SK-N-SH (cell line): Measurements from ENCODE around the gene APBA2.

ENCODE experiments used
- EP300 ChIP-seq, 2 experiments: IDR thresholded peaks; 2 replicates each; pipeline versions ENCODE4 v1.4.0 to v1.6.1; 2012; ENCODE audit warnings: borderline replicate concordance in 1 of 2, low read depth in 1 of 2, low read length in 1 of 2
- EZH2phosphoT487 ChIP-seq: fragments of 200-600 bp; sonication (generic); IDR thresholded peaks from 2 replicates; pipeline ENCODE4 v1.6.1; 2017; ENCODE audit warnings: low read depth, mixed run types, mild to moderate bottlenecking, antibody characterized with exemption, moderate library complexity, borderline replicate concordance
- FOXJ3 ChIP-seq: sonication (generic); formaldehyde crosslinking; IDR thresholded peaks from 2 replicates; pipeline ENCODE4 v1.5.1; 2020; ENCODE audit warnings: mild to moderate bottlenecking, missing genetic modification reagents
- GABPA ChIP-seq: IDR thresholded peaks from 2 replicates; pipeline ENCODE4 v1.4.0; 2012; ENCODE audit warnings: low read depth, mild to moderate bottlenecking
- MXI1 ChIP-seq: IDR thresholded peaks from 2 replicates; pipeline ENCODE4 v1.6.1; 2012; ENCODE audit warnings: mild to moderate bottlenecking, low read depth, low read length, improper control_type of control experiment
- RAD21 ChIP-seq: IDR thresholded peaks from 2 replicates; pipeline ENCODE4 v1.6.1; 2012; ENCODE audit warnings: mild to moderate bottlenecking, low read length
- RCOR1 ChIP-seq: fragments of 150-350 bp; IDR thresholded peaks from 2 replicates; pipeline ENCODE4 v1.6.1; 2017; ENCODE audit warnings: antibody characterized with exemption, low read length
- SIN3A ChIP-seq: IDR thresholded peaks from 2 replicates; pipeline ENCODE4 v1.6.1; 2012; ENCODE audit warnings: low read depth, mild to moderate bottlenecking, low read length, moderate library complexity, borderline replicate concordance
- SMC3 ChIP-seq: IDR thresholded peaks from 2 replicates; pipeline ENCODE4 v1.6.1; 2012; ENCODE audit warnings: low read depth, low read length, improper control_type of control experiment
- TAF1 ChIP-seq: IDR thresholded peaks from 2 replicates; pipeline ENCODE4 v1.6.1; 2012; ENCODE audit warnings: low read depth, mild to moderate bottlenecking, low read length, moderate library complexity, borderline replicate concordance
- YY1 ChIP-seq: IDR thresholded peaks from 2 replicates; pipeline ENCODE4 v1.4.0; 2012; ENCODE audit warnings: low read depth, mild to moderate bottlenecking
- TF ChIP-seq, protein P1 (sequence below): fragments of 200-600 bp; sonication (generic); IDR thresholded peaks from 2 replicates; pipeline ENCODE4 v1.6.1; 2017; ENCODE audit warnings: antibody characterized with exemption, mild to moderate bottlenecking, moderate library complexity
- TF ChIP-seq, protein P2 (sequence below): IDR thresholded peaks from 2 replicates; pipeline ENCODE4 v1.4.0; 2012; ENCODE audit warnings: low read depth, borderline replicate concordance

DNA sequence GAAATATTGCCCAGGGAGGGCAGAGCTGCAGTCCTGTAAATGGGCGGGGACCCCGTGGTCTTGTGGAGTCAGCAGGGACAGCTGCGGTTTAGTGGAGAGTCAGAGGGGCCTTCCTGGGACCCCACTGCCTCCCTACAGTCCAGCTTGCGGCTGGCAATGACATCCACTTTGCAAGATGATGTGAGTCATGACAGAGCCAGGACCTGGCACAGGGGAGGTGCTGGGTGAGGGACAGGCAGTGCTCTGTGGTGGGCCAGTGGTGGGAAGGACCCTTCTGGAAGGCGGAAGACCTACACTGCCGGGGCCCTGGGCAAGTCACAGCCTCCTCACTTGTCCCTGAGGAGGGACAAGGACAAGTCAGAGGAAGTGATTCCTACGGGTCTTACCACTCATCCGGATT is 17.8 kb downstream of the APBA2 start:
- TF ChIP-seq EZH2phosphoT487 (no peak), RCOR1 (no peak), SIN3A (no peak), GABPA (no peak), SMC3 (no peak), FOXJ3 (CRISPR knock-in tag) (no peak), RAD21 (no peak), TAF1 (no peak), MXI1 (no peak), EP300 (IDR thresholded peaks at IDR 0.05; ENCODE audit: borderline replicate concordance in 1 of 2, low read depth in 1 of 2, low read length in 1 of 2) (no peak), YY1 (no peak)
- TF ChIP-seq, protein P1, sequence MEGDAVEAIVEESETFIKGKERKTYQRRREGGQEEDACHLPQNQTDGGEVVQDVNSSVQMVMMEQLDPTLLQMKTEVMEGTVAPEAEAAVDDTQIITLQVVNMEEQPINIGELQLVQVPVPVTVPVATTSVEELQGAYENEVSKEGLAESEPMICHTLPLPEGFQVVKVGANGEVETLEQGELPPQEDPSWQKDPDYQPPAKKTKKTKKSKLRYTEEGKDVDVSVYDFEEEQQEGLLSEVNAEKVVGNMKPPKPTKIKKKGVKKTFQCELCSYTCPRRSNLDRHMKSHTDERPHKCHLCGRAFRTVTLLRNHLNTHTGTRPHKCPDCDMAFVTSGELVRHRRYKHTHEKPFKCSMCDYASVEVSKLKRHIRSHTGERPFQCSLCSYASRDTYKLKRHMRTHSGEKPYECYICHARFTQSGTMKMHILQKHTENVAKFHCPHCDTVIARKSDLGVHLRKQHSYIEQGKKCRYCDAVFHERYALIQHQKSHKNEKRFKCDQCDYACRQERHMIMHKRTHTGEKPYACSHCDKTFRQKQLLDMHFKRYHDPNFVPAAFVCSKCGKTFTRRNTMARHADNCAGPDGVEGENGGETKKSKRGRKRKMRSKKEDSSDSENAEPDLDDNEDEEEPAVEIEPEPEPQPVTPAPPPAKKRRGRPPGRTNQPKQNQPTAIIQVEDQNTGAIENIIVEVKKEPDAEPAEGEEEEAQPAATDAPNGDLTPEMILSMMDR = no peak
- TF ChIP-seq, protein P2, sequence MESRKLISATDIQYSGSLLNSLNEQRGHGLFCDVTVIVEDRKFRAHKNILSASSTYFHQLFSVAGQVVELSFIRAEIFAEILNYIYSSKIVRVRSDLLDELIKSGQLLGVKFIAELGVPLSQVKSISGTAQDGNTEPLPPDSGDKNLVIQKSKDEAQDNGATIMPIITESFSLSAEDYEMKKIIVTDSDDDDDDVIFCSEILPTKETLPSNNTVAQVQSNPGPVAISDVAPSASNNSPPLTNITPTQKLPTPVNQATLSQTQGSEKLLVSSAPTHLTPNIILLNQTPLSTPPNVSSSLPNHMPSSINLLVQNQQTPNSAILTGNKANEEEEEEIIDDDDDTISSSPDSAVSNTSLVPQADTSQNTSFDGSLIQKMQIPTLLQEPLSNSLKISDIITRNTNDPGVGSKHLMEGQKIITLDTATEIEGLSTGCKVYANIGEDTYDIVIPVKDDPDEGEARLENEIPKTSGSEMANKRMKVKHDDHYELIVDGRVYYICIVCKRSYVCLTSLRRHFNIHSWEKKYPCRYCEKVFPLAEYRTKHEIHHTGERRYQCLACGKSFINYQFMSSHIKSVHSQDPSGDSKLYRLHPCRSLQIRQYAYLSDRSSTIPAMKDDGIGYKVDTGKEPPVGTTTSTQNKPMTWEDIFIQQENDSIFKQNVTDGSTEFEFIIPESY = no peak
